Right ventricle myocardium superior (tissue), 1 donor: Measurements from ENCODE around the gene PDE2A. TPM values are rescaled to one million over a fixed set of nuclear protein-coding genes. Genes with fewer than 3 reads are reported as not detected.
"Not testable (repeated sequence)": the region's sequence is repeated elsewhere in the genome, so short reads cannot be mapped to it uniquely, and the experiment has no call there.

Experiments
- ATAC-seq: fragments of 200-7000 bp; cut with Tn5 transposase; one replicate; pipeline ENCODE4 v1.9.1; 2020; ENCODE audit warnings: mild to moderate bottlenecking; ENCODE audit not compliant: poor library complexity
- DNase-seq: peaks from one replicate; pipeline ENCODE4 v3.0.0-alpha.2; 2020
- intact Hi-C: fragments of 100-400 bp; cut with DNase I; formaldehyde crosslinking; loops from one replicate; pipeline ENCODE4 v1.11.2; 2022
- total RNA-seq: library from RNA; stranded (reverse); fragmentation: NEBNext Ultra II Directional; extraction: Animal tissue kit (Norgen Biotek cat#: 25700); gene quantifications from one replicate; pipeline ENCODE4 v1.2.1, GENCODE V29; 2021
- donor health status: DM: no; HTN: yes; CAD: no; lungs with severe emphysema.

Gene PDE2A
- total RNA-seq, 1 donor from 2014 or later: 38.5 TPM

GRCh38 chr11:72577271-72577721 is 96.9 kb downstream of the PDE2A start:
- intact Hi-C loops: no loop called here
- ATAC-seq (no peak), DNase-seq (no peak)

GRCh38 chr11:72576661-72577060 is 97.6 kb downstream of the PDE2A start:
- intact Hi-C loops: no loop called here
- no peak for DNase-seq

GRCh38 chr11:72576243-72576595 is 98.0 kb downstream of the PDE2A start:
- intact Hi-C loops: no loop called here
- ATAC-seq (no peak), DNase-seq (no peak)

More at GRCh38 chr11:72576661-72577060, 97.6 kb downstream of the PDE2A start:
- ATAC-seq: no peak

DNA sequence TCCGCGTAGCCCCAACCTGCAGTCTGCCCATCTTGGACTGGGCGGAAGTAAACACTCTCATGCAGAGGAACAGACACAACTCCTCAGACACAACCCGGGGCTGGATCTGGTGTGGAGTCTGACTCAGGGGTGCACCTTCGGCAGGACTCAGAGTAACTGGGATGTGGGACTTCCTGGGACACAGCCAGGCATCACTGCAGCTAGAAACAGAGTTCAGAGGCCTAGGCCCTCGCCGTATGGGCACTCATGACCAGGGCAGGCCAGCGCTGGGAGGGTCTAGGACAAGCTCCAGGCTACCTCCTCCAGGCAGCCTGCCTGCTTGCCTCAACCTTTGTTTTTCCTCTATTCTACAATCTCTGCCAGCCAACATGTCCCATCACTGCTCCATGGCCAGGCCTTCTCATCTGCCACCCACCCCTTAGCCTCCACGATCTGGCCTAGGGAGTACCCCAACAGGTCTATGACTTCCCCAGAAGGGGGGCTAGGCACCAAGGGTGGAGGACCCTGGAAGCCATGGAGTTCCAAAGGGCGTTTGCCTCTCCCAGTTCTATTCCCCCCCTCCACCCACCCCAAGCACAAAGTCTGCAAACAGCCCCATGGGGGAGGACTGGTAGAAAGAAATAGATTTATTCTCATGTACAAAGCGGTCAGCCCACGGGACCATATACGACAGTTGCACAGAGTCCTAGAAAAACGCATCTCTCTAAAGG is 98.5 kb downstream of the PDE2A start:
- ATAC-seq (no peak), DNase-seq (no peak)
- intact Hi-C loops: no loop called here

DNA sequence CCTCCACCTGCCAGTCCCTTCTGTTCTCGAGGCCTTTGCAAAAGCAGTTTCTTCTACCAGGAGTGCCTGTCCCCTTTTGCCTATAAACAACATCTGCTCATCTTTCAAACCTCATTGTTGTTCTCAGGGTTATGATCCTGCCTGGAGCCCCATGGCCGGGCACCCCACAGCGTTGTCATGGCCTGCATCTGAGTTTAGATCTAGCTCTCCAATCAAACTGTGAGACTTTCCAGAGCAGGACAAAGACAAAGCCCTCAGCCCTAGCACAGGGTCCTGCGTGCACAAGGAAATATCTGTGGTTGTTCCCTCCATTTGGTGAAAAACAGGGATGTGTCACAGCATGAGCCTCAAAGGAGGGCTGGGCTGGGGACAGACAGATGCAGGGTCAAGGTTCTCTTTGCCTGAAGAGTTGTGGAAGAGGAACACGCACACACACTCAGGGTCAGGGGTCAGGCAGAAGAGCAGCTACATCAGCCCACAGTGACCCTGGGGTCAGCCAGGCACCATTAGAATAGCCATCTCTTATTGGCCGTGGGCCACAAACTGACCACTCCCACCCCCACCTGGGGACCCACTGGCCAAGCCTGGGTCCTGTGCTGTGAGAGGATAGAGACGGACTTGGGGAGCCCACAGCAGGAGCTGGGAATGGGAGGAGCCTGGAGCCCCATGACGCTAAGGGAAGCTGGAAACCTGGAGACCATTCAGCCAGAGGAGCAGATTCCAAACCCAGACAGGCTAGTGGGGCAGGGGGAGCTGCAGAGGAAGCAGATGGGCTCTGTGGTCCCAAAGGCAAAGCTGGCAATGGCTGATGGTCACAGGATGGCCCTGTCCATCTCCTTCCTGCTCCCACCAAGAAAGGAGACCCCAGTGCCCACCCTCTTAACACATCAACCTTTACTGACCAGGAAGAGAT is 99.4 kb downstream of the PDE2A start:
- intact Hi-C loops: loop anchor here (5.0 kb wide), 1 partner anchor 103 kb away; no protein-coding TSS in a partner anchor
- ATAC-seq (no peak), DNase-seq (no peak)

DNA sequence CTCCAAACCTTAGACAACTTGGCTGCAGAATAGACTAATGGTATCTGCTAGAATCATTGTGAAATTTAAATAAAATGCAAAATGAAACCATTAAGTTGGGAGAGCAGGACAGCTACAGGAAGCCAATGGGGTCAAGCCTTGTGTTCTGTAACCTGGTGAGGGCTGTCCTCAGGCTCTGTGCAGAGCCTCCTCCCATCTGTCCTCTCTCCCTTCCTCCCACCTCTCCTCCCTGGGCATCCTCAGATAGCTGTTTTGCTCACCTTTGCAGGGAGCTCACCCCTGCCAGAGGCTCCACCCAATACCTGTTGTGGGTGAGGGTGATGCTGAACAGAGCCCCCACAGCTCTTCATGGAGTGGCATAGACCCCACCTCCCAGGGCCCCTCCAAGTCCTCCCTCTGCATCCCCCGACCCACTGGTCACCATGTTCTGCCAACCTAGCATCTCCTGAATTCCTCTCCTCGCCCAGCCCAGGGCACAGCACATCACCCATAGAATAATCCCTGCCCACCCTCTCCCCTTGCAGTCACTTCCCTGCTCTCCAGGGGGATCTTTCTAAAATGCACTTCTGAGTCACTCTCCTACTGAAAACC is 100.3 kb downstream of the PDE2A start:
- DNase-seq (no peak), ATAC-seq (no peak)
- intact Hi-C loops: loop anchor here (5.0 kb wide), 1 partner anchor 102 kb away; no protein-coding TSS in a partner anchor

- intact Hi-C loops: loop anchor here (5.0 kb wide), 1 partner anchor 101 kb away; no protein-coding TSS in a partner anchor
- peak; percentile 77 for ATAC-seq
- no peak for DNase-seq
Observed at GRCh38 chr11:72573072-72573854, 101.0 kb downstream of the PDE2A start.

DNA sequence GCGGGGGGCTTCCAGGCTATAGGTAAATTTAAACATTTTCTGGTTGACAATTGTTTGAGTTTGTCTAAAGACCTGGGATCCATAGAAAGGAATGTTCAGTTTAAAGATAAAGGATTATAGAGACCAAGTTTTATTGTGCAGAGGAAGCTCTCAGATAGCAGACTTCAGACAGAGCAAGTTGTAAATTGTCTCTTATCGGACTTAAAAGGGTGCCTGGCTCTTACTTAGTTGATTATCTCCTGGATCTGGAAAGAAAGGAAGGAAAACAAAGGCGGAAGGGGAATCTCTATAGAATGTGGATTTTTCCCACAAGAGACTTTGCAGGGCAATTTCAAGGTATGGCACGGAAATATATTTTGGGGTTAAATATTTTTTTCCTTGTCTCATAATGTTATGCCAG is 101.7 kb downstream of the PDE2A start:
- ATAC-seq, DNase-seq: not testable (repeated sequence)
- intact Hi-C loops: loop anchor here (5.0 kb wide), 1 partner anchor 100 kb away; no protein-coding TSS in a partner anchor

GRCh38 chr11:72570893-72571661 is 103.1 kb downstream of the PDE2A start:
- intact Hi-C loops: loop anchor here (5.0 kb wide), 1 partner anchor 99 kb away; no protein-coding TSS in a partner anchor
- ATAC-seq (no peak), DNase-seq (no peak)

DNA sequence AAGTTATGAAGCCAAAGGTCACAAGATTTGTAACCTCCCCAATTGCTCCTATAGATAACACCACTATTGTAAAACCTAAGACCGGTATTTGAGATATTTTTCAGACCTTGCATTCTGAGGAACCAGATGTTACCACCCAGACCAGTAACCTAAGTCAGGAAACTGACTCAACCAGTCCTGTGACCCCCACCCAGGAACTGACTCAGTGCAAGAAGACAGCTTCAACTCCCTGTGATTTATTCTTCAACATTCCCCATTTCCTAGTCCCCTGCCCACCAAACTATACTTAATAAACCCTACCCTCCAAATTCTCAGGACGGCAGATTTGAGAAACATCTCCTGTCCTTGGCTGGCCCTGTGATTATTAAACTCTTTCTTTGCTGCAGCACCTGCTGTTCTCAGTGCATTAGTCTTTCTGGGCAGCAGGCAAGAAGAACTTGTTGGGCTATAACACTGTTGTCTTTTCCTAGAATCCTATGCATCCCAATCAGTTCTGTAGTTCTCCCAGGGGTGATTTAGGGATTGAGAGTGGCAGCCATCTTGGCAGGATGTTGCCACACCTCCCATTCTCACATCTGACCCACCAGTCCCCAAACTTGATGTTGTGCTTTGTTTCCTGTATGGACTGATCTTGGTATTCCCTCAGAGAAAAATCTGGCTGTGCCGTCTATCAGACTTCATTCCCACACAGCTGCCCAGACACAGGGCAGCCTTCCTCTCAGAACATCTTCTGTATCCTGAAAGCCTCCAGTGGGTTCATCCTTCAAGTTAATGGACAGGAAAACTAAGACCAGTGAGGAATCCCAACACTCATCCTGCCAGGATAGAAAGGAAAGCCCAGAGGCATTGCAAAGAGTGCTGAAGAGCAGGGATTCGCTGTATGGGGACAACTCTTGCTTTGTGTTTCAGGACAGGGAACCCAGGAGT is 104.0 kb downstream of the PDE2A start:
- ATAC-seq: no peak
- intact Hi-C loops: loop anchor here (5.0 kb wide), 1 partner anchor 98 kb away; no protein-coding TSS in a partner anchor

DNA sequence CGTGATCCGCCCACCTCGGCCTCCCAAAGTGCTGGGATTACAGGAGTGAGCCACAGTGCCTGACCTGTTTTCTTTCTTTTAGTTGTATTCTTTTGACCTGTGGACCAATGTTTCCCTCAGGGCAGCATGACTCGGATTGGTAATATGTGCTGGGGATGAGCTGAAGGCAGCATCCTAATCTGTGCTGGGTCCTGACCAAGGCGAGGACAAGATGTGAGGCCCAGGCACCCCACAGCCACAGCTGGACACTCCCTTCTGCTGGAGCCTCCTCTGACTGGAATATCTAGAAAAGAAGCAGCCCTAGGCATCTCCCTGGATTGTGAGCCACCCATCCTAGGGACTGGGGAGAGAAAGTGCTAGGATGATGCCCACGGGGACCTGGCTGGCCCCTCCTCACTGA is 105.4 kb downstream of the PDE2A start:
- DNase-seq: no peak
- no peak for ATAC-seq
- intact Hi-C loops: no loop called here

More for the DNA sequence above, 104.0 kb downstream of the PDE2A start:
- no peak for DNase-seq

- intact Hi-C loops: no loop called here
- ATAC-seq: no peak
- no peak for DNase-seq
Observed at GRCh38 chr11:72562431-72562830, 111.8 kb downstream of the PDE2A start.

- no peak for DNase-seq
- ATAC-seq: no peak
- intact Hi-C loops: no loop called here
Observed at GRCh38 chr11:72561856-72562255, 112.4 kb downstream of the PDE2A start.

DNA sequence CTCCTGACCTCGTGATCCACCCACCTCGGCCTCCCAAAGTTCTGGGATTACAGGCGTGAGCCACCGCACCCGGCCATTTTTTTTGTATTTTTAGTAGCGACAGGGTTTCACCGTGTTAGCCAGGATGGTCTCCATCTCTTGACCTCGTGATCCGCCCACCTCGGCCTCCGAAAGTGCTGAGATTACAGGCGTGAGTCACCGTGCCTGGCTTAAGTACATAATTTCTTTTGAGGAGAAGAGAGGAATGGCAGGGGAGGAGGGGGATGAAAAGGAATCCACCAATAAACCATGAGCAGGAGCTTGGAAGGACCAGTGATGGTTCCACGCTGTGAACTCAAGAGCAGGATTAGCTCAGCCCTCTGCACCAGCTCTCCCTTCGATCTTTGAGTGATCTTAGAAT is 113.4 kb downstream of the PDE2A start:
- ATAC-seq, DNase-seq, intact Hi-C loops: not testable (repeated sequence)

GRCh38 chr11:72556433-72556832 is 117.8 kb downstream of the PDE2A start:
- no peak for ATAC-seq
- DNase-seq: no peak
- intact Hi-C loops: no loop called here

- DNase-seq, ATAC-seq, intact Hi-C loops: not testable (repeated sequence)
Observed at GRCh38 chr11:72555014-72555522, 119.2 kb downstream of the PDE2A start.
